Ishikawa (cell line): ENCODE measurements around the gene INTS13.

ENCODE experiments used
- EGR1 ChIP-seq: IDR thresholded peaks from 2 replicates; pipeline ENCODE4 v1.6.1; 2012
- EP300 ChIP-seq: IDR thresholded peaks from 2 replicates; pipeline ENCODE4 v1.6.1; 2012; ENCODE audit warnings: borderline replicate concordance
- MAX ChIP-seq: IDR thresholded peaks from 2 replicates; pipeline ENCODE4 v1.6.1; 2012
- RAD21 ChIP-seq: IDR thresholded peaks from 2 replicates; pipeline ENCODE4 v1.6.1; 2012; ENCODE audit warnings: low read depth
- REST ChIP-seq: IDR thresholded peaks from 2 replicates; pipeline ENCODE4 v1.6.1; 2012; ENCODE audit warnings: low read depth, mild to moderate bottlenecking
- YY1 ChIP-seq: IDR thresholded peaks from 2 replicates; pipeline ENCODE4 v1.6.1; 2012; ENCODE audit warnings: low read depth

- no peak for TF ChIP-seq YY1
- no peak for TF ChIP-seq MAX
- TF ChIP-seq EGR1: no peak
- TF ChIP-seq REST: no peak
- TF ChIP-seq RAD21: no peak
- TF ChIP-seq EP300: no peak
These were observed 47.0 kb downstream of the INTS13 start for GRCh38 chr12:26890784-26891183.
